Measurements from ENCODE around the gene IL17RD. TPM values are rescaled to one million over a fixed set of nuclear protein-coding genes. Genes with fewer than 3 reads are reported as not detected.

IL17RD gene
- total and polyA plus RNA-seq, 2 of the 4 experiments (the other 2 are of a cell fraction): 0.72 to 0.92 TPM

GRCh38 chr3:57088503-57088902 is 76.7 kb downstream of the IL17RD start:
- Histone ChIP-seq H3K23ac (ENCODE audit: low read depth, low read length) (no peak overlapping the region), H4K8ac (ENCODE audit: low read depth in 2 of 2, low read length in 2 of 2) (no peak overlapping the region), H2BK5ac (ENCODE audit: low read depth, low read length, poor library complexity, severe bottlenecking) (no peak overlapping the region), H4K91ac (ENCODE audit: insufficient read depth, low read depth, low read length) (no peak overlapping the region), H3K18ac (ENCODE audit: low read depth, low read length) (no peak overlapping the region), H3K14ac (replicated peaks; ENCODE audit: low read depth, low read length) (no peak overlapping the region), H3K9me3 (ENCODE audit: control insufficient read depth, insufficient read depth, low read length) (no peaks in the 10 kb centered on the region), H3K9me1 (ENCODE audit: insufficient read depth, low read length) (no peaks in the 10 kb centered on the region; the same call in 1 of the 2 replicates), H3K36me3 (ENCODE audit: control insufficient read depth, insufficient read depth, low read length) (no peaks in the 10 kb centered on the region), H3K4ac (ENCODE audit: low read depth, low read length) (no peak overlapping the region), H3K27me3 (ENCODE audit: control insufficient read depth, insufficient read depth, low read length) (peaks cover 3% of the 10 kb centered on the region), H3K79me1 (ENCODE audit: low read depth in 1 of 2, low read length in 2 of 2) (no peaks in the 10 kb centered on the region), H4K5ac (ENCODE audit: low read depth, low read length) (no peak overlapping the region), H3K9ac (ENCODE audit: low read depth, low read length) (no peak overlapping the region), H2AK9ac (replicated peaks; ENCODE audit: low read depth, low read length, poor library complexity) (no peak overlapping the region), H3K4me2 (ENCODE audit: low read depth, low read length) (no peak overlapping the region), H3K4me3 (ENCODE audit: insufficient read depth, low read depth, low read length) (no peak overlapping the region), H2BK20ac (ENCODE audit: low read depth, low read length) (no peak overlapping the region), H3K56ac (ENCODE audit: extremely low read depth, insufficient read depth, low read length) (no peak overlapping the region), H2BK120ac (ENCODE audit: low read depth, low read length) (no peak overlapping the region), H2BK15ac (ENCODE audit: low read depth, low read length) (no peak overlapping the region), H4K20me1 (ENCODE audit: insufficient read depth, low read length) (no peaks in the 10 kb centered on the region), H2AFZ (replicated peaks; ENCODE audit: low read length, poor library complexity) (no peak overlapping the region), H3K4me1 (ENCODE audit: control insufficient read depth, insufficient read depth, low read length) (peaks cover 3% of the 10 kb centered on the region; the same call in 1 of the 2 replicates), H2AK5ac (ENCODE audit: low read depth, low read length) (no peak overlapping the region), H3K27ac (ENCODE audit: insufficient read depth, low read length) (no peak overlapping the region)
- ATAC-seq (ENCODE audit: low read depth) (no peak), DNase-seq (no peak)
- in situ Hi-C loops (cut with MboI; ENCODE audit: low sequenced_read_pairs): no loop called here
- intact Hi-C loops (cut with micrococcal nuclease): no loop called here
- POLR2A ChIA-PET (ENCODE audit: unreplicated experiment): no interaction called here
- BruUV-seq (replicated peaks): no TSS peak
- dilution Hi-C loops (cut with HindIII; ENCODE audit: low sequenced_read_pairs, unreplicated experiment): no loop called here
- TF ChIP-seq RFX5 (IDR thresholded peaks at IDR 0.05; ENCODE audit: low read depth, low read length) (no peak), RAD21 (IDR thresholded peaks at IDR 0.05; ENCODE audit: low read length) (no peak), MXI1 (IDR thresholded peaks at IDR 0.05; ENCODE audit: borderline replicate concordance, low read depth, low read length) (no peak), RCOR1 (IDR thresholded peaks at IDR 0.05; ENCODE audit: insufficient replicate concordance, low read length) (no peak), SMC3 (IDR thresholded peaks at IDR 0.05; ENCODE audit: low read depth, low read length) (no peak), BHLHE40 (IDR thresholded peaks at IDR 0.05; ENCODE audit: low read depth, low read length) (no peak), MAZ (IDR thresholded peaks at IDR 0.05; ENCODE audit: borderline replicate concordance, low read depth, low read length) (no peak), USF2 (IDR thresholded peaks at IDR 0.05; ENCODE audit: low read depth, low read length) (no peak)
- 62% methylated on average over 2 of the region's 5 CpGs; no CpG with 5 or more reads in 1 of the 2 experiments for WGBS, 2 experiments (ENCODE audit: extremely low coverage in 2 of 2, insufficient read length in 1 of 2)
- CTCF ChIA-PET: interaction anchor here (1.2 kb wide), 1 partner anchor 11 kb away, joined by 3 read pairs; no protein-coding TSS in a partner anchor
